GM12874 (cell line): ENCODE measurements around the gene CCDC57.

Experiments
- TF ChIP-seq, protein P1 (sequence below): IDR thresholded peaks from 2 replicates; pipeline ENCODE4 v1.5.1; 2011; ENCODE audit warnings: low read depth, mild to moderate bottlenecking, control low read depth, low read length, moderate library complexity; ENCODE audit not compliant: insufficient read depth

The CCDC57 gene

DNA sequence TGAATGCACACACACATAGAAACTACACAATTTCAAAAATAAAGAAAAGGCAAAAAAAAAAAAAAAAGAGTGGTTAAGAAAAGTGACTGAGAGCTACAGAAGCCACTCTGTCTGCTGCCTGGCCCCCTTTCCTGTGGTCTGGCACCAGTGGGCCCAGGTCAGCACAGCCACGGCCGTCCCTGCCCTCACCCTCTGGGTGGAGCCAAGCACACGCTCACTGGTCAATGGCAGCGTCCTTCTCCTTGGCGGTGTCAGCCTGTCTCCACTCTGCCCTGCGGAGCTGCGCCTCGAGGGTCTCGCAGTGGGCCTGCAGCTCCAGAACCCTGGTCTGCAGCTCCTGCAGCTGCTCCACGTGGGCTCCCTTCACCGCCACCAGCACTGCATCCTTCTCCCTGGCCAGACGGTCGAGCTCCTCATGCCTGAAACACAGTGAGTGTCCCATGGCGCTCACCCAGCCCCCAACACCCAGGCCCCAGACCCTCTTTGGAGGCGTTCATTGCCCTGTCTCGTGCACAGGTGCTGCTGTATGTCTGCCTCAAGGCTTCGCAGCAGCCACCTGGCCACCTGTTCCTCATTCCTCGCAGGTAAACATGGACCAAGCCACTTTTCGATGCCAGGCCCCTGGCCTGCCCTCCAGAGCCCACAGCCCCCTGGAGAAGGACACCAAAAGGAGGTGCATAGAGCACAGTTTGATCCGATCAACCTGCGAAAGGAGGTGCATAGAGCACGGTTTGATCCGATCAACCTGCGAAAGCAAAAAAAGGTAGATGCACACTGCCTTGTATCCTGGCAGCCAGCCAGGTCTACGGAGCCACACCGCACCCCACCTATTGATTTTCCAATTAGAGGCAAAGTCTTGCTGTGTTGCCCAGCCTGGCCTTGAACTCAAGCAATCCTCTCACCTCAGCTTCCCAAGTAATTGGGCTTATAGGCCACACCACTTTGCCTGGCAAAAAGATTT is 24.4 kb downstream of the CCDC57 start:
- TF ChIP-seq, protein P1, sequence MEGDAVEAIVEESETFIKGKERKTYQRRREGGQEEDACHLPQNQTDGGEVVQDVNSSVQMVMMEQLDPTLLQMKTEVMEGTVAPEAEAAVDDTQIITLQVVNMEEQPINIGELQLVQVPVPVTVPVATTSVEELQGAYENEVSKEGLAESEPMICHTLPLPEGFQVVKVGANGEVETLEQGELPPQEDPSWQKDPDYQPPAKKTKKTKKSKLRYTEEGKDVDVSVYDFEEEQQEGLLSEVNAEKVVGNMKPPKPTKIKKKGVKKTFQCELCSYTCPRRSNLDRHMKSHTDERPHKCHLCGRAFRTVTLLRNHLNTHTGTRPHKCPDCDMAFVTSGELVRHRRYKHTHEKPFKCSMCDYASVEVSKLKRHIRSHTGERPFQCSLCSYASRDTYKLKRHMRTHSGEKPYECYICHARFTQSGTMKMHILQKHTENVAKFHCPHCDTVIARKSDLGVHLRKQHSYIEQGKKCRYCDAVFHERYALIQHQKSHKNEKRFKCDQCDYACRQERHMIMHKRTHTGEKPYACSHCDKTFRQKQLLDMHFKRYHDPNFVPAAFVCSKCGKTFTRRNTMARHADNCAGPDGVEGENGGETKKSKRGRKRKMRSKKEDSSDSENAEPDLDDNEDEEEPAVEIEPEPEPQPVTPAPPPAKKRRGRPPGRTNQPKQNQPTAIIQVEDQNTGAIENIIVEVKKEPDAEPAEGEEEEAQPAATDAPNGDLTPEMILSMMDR, result no peak

DNA sequence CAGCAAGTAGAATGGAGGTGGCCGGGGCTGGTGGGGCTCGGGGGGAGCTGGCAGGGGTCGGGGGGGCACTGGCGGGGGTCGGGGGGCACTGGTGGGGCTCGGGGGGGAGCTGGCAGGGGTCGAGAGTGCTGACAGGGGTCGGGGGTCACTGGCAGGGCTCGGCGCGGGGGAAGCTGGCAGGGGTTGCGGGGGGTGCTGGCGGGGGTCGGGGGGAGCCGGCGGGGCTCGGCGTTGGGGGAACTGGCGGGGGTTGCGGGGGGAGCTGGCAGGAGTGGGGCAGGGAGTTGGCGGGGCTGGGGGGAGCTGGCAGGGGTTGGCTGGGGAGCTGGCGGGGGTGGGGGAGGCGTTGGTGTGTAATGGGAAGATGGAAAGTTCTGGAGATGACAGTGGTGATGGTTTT is 25.1 kb downstream of the CCDC57 start:
- TF ChIP-seq, protein P1, result no peak

DNA sequence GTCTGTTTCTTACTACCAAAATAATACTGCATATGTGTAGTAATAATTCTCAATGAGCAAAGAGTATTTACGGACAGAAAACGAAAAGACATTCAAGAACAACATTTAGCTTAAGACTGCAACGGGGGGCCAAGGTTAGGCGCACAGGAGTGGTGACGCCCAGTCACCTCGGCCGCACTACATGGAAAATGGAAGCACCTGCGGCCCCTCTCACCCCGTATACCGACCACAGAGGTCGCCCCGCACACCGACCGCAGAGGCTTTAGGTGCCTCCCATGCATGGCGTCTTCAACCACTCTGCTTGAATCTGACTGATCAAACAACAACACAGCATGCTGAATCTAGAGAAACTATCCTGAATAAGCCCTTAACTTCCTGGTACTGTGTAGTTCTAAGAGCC is 26.4 kb downstream of the CCDC57 start:
- TF ChIP-seq, protein P1, result no peak

DNA sequence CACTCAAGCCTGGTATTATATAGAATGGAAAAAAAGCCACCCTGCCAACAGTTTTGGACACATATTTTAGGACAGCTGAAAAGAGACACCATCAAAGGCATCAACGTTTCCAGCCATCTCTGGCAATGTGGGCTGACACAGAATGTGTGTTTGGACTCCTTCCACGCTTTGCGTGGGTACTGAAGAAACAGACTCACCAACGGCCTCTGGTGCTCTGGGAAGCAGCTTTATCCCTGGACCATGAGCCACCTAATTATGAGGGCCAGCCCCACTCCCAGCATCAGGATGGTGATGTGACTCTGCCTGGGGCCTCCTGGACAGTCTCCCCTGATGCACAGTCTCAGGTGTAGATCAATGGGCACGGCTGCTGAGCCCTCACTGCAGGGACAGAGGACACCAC is 27.9 kb downstream of the CCDC57 start:
- TF ChIP-seq, protein P1, result no peak

DNA sequence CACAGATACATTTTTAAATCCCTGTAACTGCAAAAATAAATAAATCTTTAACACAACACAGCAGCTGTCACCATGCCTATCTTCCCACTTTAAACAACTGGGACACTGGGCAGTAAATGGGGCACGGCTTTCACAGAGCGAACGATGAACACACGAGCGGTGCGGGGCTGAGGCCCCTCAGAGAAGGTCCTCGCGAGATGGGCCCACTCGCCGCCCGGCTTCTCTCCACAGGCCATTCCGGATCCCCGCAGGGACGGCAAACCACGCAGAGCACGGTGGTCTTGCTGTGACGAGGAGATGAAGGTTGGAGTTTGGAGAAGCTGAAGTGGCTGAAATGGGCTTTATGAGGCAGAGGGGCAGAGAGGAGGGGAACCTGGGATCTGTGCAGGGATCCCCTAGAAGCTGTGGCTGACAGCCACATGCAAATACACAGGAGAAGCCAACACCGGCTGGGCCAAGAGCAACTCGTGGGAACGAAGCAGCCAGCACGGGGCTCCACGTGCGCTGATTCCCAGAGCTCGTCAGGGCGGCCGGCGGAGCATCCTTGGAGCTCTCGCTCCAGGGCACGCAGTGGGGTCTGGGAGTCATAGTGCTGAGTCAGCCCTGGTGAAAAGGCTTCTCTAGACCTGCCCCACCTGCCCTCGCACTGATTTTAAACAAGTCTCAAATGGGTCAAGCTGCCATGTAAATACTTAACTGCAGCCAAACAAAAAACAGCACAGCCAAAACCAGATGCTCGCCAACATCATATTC is 31.7 kb downstream of the CCDC57 start:
- TF ChIP-seq, protein P1, result no peak

DNA sequence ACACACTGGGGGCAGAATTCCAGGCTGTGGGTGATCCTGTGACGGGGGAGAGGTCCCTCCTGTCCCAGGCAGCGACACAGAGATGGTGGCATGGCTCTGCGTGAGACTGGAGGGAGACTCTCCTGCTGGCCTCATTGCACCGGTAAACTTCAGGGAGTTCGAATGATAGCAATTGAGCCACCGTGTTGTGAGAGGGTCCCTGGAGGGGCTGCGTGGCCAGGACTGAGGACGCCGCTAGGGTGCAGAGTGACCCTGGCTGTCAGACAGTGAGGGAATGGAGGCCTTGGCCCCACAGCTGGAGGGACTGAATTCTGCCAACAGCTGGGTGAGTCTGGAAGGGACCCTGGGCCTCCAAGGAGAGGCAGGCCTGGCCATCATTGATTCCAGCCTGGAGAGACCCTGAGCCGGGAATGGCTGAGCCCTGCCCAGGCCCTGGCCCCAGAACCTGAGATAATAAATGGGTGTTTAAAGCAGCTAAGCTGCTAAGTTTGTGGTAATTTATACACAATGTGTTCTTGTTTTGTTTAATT is 32.6 kb downstream of the CCDC57 start:
- TF ChIP-seq, protein P1, result no peak

DNA sequence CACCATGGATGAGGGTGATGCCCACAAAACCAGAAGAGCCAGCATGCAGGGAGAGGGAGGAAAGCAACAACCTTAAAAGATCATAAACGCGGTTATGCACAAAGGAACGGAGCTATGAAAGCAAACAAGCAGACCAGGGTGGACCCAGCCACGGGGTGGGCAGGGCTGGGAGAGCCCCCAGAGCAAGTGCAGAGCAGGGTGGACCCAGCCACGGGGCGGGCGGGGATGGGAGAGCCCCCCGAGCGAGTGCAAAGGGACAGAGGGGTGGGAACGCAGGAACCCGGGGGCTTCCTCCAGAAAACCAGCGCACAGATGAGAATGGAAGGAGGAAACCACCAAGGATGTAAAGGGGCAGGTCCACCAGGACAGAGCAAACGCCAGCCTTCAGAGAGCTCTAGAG is 33.2 kb downstream of the CCDC57 start:
- TF ChIP-seq, protein P1, result no peak
